ENCODE data around the gene PDIK1L. TPM values are rescaled to one million over a fixed set of nuclear protein-coding genes. Genes with fewer than 3 reads are reported as not detected.

The PDIK1L gene
- total and polyA plus RNA-seq, 2 experiments from 2014 or later, result 2.6 to 16.8 TPM

DNA sequence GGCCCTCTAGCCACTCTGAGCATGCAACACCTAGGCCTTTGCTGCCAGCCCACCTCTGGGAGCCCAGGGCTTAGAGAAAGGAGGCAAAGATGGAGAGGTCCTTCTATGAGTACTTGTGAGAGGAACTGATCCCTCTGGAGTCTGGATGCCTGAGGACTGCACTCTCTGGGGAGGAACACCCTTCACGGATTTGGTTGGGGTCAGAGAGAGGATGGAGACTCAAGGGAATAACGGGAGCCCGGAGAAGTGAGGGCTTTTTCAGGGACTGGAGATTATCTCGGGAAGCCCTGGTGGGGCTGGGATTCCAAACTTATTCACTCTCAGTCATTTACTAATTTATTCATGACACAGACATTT, 57.6 kb downstream of the PDIK1L start:
- Histone ChIP-seq H3K4me1 (ENCODE audit: insufficient read depth) (peaks cover 14% of the 10 kb centered on the region), H2AFZ (no peak overlapping the region), H3K79me2 (peaks cover 12% of the 10 kb centered on the region), H4K20me1 (ENCODE audit: insufficient read depth, poor library complexity, severe bottlenecking) (no peaks in the 10 kb centered on the region), H3K4me2 (peak overlapping the region; percentile 91), H3K9me2 (replicated peaks; ENCODE audit: insufficient read depth) (no peaks in the 10 kb centered on the region), H3K9me3 (ENCODE audit: low read depth) (no peaks in the 10 kb centered on the region), H3K4me3 (no peak overlapping the region), H3K36me3 (replicated peaks; ENCODE audit: insufficient read depth, low read depth) (no peaks in the 10 kb centered on the region), H3K27me3 (no peaks in the 10 kb centered on the region), H3K27ac (peak overlapping the region; percentile 25)
- 63% methylated on average over 4 of the region's 4 CpGs for WGBS (ENCODE audit: low lambda C conversion rate, missing lambda C conversion rate)
- no peak for TF ChIP-seq EZH2 (IDR thresholded peaks at IDR 0.05; ENCODE audit: borderline replicate concordance)
- TF ChIP-seq CTCF (IDR thresholded peaks at IDR 0.05; ENCODE audit: poor library complexity), result no peak
- TF ChIP-seq EZH2phosphoT487 (IDR thresholded peaks at IDR 0.05; ENCODE audit: low read depth, severe bottlenecking, unreplicated experiment), result no peak
- no peak for DNase-seq (ENCODE audit: low spot score)

- Histone ChIP-seq H3K9me3 (ENCODE audit: low read depth) (no peaks in the 10 kb centered on the region), H3K79me2 (peaks cover 12% of the 10 kb centered on the region), H3K9me2 (replicated peaks; ENCODE audit: insufficient read depth) (no peaks in the 10 kb centered on the region), H4K20me1 (ENCODE audit: insufficient read depth, poor library complexity, severe bottlenecking) (no peaks in the 10 kb centered on the region), H3K27ac (peak within 1 kb of the TSS; percentile 90), H2AFZ (peak within 1 kb of the TSS; percentile 85), H3K4me3 (peak within 1 kb of the TSS; percentile 83), H3K4me2 (peak within 1 kb of the TSS; percentile 91), H3K27me3 (no peaks in the 10 kb centered on the region), H3K4me1 (ENCODE audit: insufficient read depth) (peaks cover 14% of the 10 kb centered on the region), H3K36me3 (replicated peaks; ENCODE audit: insufficient read depth, low read depth) (no peaks in the 10 kb centered on the region)
- 3% methylated on average over 74 of the region's 76 CpGs for WGBS (ENCODE audit: low lambda C conversion rate, missing lambda C conversion rate)
- peak; percentile 97 for DNase-seq (ENCODE audit: low spot score)
- TF ChIP-seq CTCF (IDR thresholded peaks at IDR 0.05; ENCODE audit: poor library complexity) (peak; percentile 94), EZH2phosphoT487 (IDR thresholded peaks at IDR 0.05; ENCODE audit: low read depth, severe bottlenecking, unreplicated experiment) (no peak)
Observed at GRCh38 chr1:26169669-26170471, 58.2 kb downstream of the PDIK1L start, which contains the start of gene ZNF593. Gene ZNF593 (plus strand): TSS chr1:26169908. CDS start chr1:26169984, 76 bp downstream.

- Histone ChIP-seq H3K9me2 (replicated peaks; ENCODE audit: insufficient read depth) (no peaks in the 10 kb centered on the region), H3K36me3 (replicated peaks; ENCODE audit: insufficient read depth, low read depth) (no peaks in the 10 kb centered on the region), H3K4me1 (ENCODE audit: insufficient read depth) (peaks cover 8% of the 10 kb centered on the region), H3K4me3 (peak overlapping the region; percentile 83), H3K27ac (peak overlapping the region; percentile 90), H2AFZ (peak overlapping the region; percentile 85), H3K4me2 (peak overlapping the region; percentile 91), H3K9me3 (ENCODE audit: low read depth) (no peaks in the 10 kb centered on the region), H3K27me3 (no peaks in the 10 kb centered on the region), H3K79me2 (peaks cover 12% of the 10 kb centered on the region), H4K20me1 (ENCODE audit: insufficient read depth, poor library complexity, severe bottlenecking) (no peaks in the 10 kb centered on the region)
- 82% methylated on average over 9 of the region's 9 CpGs for WGBS (ENCODE audit: low lambda C conversion rate, missing lambda C conversion rate)
- DNase-seq (ENCODE audit: low spot score), result no peak
- TF ChIP-seq EZH2phosphoT487 (IDR thresholded peaks at IDR 0.05; ENCODE audit: low read depth, severe bottlenecking, unreplicated experiment) (no peak), EZH2 (IDR thresholded peaks at IDR 0.05; ENCODE audit: borderline replicate concordance) (no peak), CTCF (IDR thresholded peaks at IDR 0.05; ENCODE audit: poor library complexity) (no peak)
Observed at GRCh38 chr1:26170472-26170821, 58.8 kb downstream of the PDIK1L start.
